Measurements from ENCODE around the gene MID1IP1. TPM values are rescaled to one million over a fixed set of nuclear protein-coding genes. Genes with fewer than 3 reads are reported as not detected.

Gene MID1IP1
- total RNA-seq: 62.5 TPM

DNA sequence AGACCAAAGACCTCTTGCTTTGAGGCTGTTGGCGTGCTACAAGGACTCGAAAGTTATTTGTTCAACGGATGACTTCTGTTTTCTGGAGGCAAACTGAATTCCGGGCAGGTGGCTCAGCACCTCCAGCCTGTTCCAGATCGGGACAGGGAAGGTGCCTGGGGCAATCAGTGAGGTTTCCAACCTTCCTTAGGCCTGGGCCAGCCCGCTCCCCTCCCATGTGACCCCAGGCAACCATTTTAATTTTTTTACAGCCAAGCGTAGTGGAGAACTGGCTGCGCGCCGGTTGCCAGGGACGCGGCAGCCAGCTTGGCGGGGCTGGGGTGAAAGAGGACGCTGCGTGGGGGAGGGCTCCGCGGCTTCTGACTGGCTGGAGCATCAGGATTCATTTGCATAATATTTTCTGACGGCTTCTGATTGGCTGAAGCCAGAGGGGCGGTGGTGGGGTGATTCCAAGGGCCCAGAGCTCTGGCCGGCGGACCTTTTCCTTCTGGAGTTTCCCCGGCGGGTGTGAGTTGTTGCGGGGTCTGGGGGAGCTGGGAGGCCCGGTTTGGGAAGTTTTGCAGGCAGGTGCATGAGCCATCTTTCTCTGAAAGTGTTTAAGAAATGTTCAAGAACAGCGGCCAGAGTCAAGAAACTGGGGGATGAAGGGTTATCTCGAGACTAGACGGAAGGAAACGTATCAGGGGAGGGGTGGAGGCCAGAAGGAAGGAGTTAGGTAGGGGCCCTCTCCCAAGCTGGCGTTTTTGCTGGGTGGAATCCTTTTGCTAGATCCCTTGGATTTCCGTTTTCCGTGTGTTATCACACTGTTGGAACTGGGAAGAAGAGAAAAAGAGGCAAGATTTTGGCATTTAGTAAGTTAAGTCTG, at the start of gene MID1IP1:
MID1IP1 (plus strand) TSS at position 479 of the 865 bp plus-strand sequence. CDS start 3,488 bp downstream, outside the sequence.
- intact Hi-C loops (cut with DNase I): no loop called here
- DNase-seq (ENCODE audit: low spot score): peak; percentile 92
- peak; percentile 84 for ATAC-seq

- intact Hi-C loops (cut with DNase I): no loop called here
- no peak for DNase-seq (ENCODE audit: low spot score)
- ATAC-seq: peak; percentile 81
Measured at GRCh38 chrX:38754102-38754790, 47.0 kb upstream of the MID1IP1 start.

DNA sequence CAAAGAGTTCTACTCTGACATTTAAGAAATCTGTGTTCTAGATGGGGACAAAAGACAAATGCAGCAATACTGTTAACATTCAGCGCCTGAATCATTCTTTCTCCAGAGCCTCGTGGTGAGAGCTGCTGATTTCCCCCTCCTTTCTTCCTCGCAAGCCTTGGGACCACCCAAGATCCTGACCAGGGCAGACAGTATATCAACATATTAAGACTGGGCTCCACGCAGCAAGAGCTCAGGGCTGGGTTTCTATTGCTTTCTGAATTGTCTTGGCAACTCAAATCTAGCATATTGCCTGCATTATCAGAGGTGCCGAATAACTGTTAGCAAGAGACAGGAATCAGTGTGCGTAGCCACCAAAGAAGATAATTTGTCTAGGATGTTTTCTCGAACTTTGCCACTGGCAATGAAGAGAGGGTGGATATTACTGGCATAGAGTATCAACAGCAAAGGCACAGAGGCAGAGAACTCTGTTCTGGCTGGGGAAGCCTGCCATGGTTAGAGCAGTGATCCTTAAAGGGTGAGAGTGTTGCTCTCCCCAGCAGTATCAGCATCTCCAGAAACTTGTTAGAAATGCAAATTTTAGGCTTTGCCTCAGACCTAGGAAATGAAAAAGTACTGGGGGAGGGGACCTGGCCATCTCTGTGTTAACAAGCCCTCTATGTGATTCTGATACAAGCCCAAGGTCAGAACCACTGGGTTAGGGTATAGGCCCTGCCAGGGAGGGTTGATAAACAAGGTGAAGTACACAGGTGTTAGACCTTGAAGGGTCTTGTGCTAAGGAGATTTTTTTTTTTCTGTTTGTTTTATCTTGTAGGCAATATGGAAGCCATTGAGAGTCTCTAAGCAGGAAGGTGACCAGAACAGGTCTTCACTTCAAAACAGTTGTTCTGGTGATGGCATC, 46.2 kb upstream of the MID1IP1 start:
- ATAC-seq (peak; percentile 34), DNase-seq (ENCODE audit: low spot score) (no peak)
- intact Hi-C loops (cut with DNase I): no loop called here

- no peak for ATAC-seq
- intact Hi-C loops (cut with DNase I): no loop called here
- DNase-seq (ENCODE audit: low spot score): no peak
Measured at GRCh38 chrX:38760883-38761282, 40.4 kb upstream of the MID1IP1 start.

- ATAC-seq (peak; percentile 67), DNase-seq (ENCODE audit: low spot score) (no peak)
- intact Hi-C loops (cut with DNase I): no loop called here
Measured at GRCh38 chrX:38768079-38768478, 33.2 kb upstream of the MID1IP1 start.

GRCh38 chrX:38770152-38770551, 31.1 kb upstream of the MID1IP1 start:
- ATAC-seq (no peak), DNase-seq (ENCODE audit: low spot score) (no peak)
- intact Hi-C loops (cut with DNase I): no loop called here

- intact Hi-C loops (cut with DNase I): no loop called here
- no peak for DNase-seq (ENCODE audit: low spot score)
- ATAC-seq: no peak
Measured at GRCh38 chrX:38774249-38774648, 27.0 kb upstream of the MID1IP1 start.

- no peak for DNase-seq (ENCODE audit: low spot score)
- intact Hi-C loops (cut with DNase I): no loop called here
- ATAC-seq: no peak
Measured at GRCh38 chrX:38796946-38797345, 4.3 kb upstream of the MID1IP1 start.

DNA sequence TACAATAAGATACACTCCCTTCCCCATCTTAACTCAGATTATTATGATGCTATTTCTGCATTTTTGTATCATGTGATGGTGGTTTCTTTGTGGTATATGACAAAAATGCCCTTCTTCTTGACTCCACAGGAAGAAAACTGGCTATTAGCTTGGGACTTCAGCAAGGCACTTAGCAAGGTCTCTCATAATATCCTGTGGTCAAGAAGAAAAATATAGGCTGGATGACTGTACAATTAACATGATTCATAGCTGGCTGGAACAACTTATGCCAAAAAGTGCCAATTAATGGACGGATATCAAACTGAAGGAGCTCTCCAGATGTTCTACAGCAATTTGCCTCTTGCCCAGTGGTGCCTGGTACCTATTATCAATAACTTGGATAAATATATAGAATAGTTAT, 2.3 kb upstream of the MID1IP1 start:
- no peak for DNase-seq (ENCODE audit: low spot score)
- ATAC-seq: no peak

GRCh38 chrX:38799995-38800580, 1.2 kb upstream of the MID1IP1 start:
- intact Hi-C loops (cut with DNase I): no loop called here
- no peak for DNase-seq (ENCODE audit: low spot score)

More for the DNA sequence above, 2.3 kb upstream of the MID1IP1 start:
- intact Hi-C loops (cut with DNase I): no loop called here

DNA sequence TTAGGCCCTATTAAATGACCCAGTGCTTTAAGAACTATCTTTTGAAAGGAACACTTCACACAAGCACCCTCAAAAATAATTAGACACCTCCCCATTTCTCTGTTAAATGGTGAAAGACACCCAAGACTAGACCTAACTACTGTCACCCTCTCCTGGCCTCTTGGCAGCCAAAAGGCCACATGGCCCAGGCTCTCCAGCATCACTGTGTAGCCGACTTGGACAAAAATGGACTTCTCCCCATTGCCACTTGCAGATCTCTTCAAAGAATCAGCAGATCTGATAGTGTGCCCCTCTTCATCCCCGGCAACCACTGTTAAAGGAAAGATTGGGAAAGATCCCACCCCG, 2.0 kb downstream of the MID1IP1 start:
- DNase-seq (ENCODE audit: low spot score) (no peak), ATAC-seq (peak; percentile 1)
- intact Hi-C loops (cut with DNase I): no loop called here

More at GRCh38 chrX:38799995-38800580, 1.2 kb upstream of the MID1IP1 start:
- ATAC-seq: no peak

DNA sequence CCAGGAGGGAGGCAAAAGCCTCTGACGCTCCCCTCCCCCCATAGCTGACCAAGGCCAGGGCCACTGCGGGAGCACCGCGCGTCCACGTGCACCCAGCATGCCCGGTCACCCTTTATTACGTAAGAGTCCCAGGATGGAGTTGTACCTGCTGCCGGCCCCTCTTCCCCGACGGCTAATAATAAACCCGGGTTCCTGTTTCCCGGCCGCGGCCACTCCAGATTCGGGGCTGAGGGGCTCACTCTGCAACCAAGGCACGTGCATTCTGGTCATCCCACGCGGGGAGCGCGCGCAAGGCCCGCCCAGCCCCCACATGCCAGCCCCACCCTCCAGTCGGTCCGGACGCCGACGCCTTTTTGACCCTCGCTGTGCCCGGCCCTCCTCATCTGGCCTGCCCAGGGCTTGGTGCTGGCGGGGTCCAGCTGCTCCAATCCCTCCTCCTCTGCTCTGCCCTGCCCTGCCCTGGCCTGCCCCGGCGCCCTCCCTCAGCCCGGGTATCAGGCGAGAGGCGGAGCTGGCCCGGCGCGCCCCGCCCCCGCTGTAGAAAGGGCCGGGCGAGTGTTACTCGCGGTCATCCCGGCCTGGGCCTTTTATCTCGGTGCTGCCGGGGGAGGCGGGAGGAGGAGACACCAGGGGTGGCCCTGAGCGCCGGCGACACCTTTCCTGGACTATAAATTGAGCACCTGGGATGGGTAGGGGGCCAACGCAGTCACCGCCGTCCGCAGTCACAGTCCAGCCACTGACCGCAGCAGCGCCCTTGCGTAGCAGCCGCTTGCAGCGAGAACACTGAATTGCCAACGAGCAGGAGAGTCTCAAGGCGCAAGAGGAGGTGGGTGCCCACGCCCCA, 2.6 kb downstream of the MID1IP1 start:
- intact Hi-C loops (cut with DNase I): no loop called here
- ATAC-seq: peak; percentile 85
- peak; percentile 86 for DNase-seq (ENCODE audit: low spot score)

- intact Hi-C loops (cut with DNase I): no loop called here
- DNase-seq (ENCODE audit: low spot score): no peak
- no peak for ATAC-seq
Measured at GRCh38 chrX:38804432-38804681, 3.1 kb downstream of the MID1IP1 start.

GRCh38 chrX:38804682-38805431, 3.6 kb downstream of the MID1IP1 start:
- DNase-seq (ENCODE audit: low spot score) (peak; percentile 68), ATAC-seq (no peak)
- intact Hi-C loops (cut with DNase I): no loop called here

DNA sequence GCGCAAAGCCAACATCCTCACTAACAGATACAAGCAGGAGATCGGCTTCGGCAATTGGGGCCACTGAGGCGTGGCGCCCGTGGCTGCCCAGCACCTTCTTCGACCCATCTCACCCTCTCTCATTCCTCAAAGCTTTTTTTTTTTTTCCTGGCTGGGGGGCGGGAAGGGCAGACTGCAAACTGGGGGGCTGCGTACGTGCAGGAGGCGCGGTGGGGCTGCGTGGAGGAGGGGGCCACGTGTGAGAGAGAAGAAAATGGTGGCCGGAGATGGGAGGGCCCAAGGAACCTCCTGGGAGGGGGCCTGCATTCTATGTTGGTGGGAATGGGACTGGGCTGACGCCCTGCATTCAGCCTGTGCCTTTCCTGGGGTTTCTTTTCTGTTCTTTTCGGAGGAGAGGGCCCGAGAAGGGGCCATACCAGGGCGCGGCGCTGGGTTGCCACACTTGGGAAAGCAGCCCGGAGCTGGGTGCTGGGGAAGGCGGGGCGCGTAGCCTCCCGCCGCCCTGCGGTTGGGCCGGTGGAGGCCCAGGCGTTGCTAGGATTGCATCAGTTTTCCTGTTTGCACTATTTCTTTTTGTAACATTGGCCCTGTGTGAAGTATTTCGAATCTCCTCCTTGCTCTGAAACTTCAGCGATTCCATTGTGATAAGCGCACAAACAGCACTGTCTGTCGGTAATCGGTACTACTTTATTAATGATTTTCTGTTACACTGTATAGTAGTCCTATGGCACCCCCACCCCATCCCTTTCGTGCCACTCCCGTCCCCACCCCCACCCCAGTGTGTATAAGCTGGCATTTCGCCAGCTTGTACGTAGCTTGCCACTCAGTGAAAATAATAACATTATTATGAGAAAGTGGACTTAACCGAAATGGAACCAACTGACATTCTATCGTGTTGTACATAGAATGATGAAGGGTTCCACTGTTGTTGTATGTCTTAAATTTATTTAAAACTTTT, 4.5 kb downstream of the MID1IP1 start:
- intact Hi-C loops (cut with DNase I): no loop called here
- ATAC-seq (peak; percentile 63), DNase-seq (ENCODE audit: low spot score) (peak; percentile 79)

DNA sequence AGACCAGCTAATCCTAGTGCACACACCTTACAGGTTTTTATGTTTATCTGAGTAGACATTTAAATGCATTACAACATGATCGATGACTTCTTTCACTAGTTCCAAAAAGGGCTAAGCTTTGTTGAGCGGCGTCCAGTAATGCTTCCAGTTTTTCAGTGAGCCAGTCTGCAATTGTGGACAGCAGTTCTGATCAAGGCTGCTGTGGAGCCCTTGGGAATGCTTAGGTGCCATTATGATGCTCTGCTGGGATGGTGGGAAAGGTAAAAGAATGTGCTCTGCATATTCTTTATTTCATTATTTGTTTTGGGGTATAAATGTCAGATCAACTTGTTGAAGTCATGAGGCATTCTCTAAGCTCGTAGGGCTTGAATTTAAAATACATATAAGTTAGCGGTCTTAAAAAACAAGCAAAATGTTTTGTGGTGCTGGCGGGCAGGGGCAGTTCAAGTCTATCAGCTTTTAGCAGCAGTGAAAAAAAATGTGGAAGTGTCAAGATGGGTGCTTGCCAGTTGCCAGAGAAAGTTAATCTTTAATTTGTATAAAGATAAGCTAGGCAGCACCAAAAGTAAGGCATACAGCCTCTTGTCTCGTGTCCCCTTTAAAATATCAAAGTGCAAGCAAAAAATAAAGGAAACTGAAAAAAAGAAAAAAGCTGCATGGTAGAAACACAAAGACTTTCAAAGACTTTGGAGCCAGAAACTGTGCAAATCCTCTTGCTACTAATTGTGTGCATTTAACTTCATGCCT, 5.8 kb downstream of the MID1IP1 start:
- intact Hi-C loops (cut with DNase I): no loop called here
- no peak for ATAC-seq
- no peak for DNase-seq (ENCODE audit: low spot score)

All from sciatic nerve (tissue), 2 donors.